Neural crest cell (in vitro differentiated cells): Measurements from ENCODE around the gene ARHGEF6. TPM values are rescaled to one million over a fixed set of nuclear protein-coding genes. Genes with fewer than 3 reads are reported as not detected.

Source experiments
- DNase-seq: peaks from one replicate; pipeline ENCODE4 v3.0.0; 2021; ENCODE audit warnings: low read depth, mixed read lengths, low spot score
- H3K27ac Mint-ChIP-seq: one replicate; pipeline ENCODE4 v1.8.0; 2021; ENCODE audit warnings: mild to moderate bottlenecking, mixed read lengths; ENCODE audit not compliant: unreplicated experiment
- H3K27me3 Mint-ChIP-seq: 2 replicates; pipeline ENCODE4 v1.8.0; 2021; ENCODE audit warnings: low read depth, mild to moderate bottlenecking, mixed read lengths
- H3K36me3 Mint-ChIP-seq: 2 replicates; pipeline ENCODE4 v1.8.0; 2021; ENCODE audit warnings: low read depth, mild to moderate bottlenecking, mixed read lengths
- H3K4me1 Mint-ChIP-seq: 2 replicates; pipeline ENCODE4 v1.8.0; 2021; ENCODE audit warnings: mixed read lengths
- H3K4me3 Mint-ChIP-seq: one replicate; pipeline ENCODE4 v1.8.0; 2021; ENCODE audit warnings: mild to moderate bottlenecking, mixed read lengths
- H3K9me3 Mint-ChIP-seq: 2 replicates; pipeline ENCODE4 v1.8.0; 2021; ENCODE audit warnings: mixed read lengths
- total RNA-seq: library from RNA; stranded (reverse); gene quantifications from 2 replicates; pipeline ENCODE4 v1.2.1, GENCODE V29; 2021
- TF ChIP-seq, protein P1 (sequence below): fragments of 200-600 bp; sonication (generic); conservative IDR thresholded peaks from 2 replicates; pipeline ENCODE4 v1.5.0; 2021; ENCODE audit warnings: antibody characterized with exemption, mild to moderate bottlenecking

Gene ARHGEF6
- total RNA-seq, 1 donor from 2014 or later: 2.7 TPM

DNA sequence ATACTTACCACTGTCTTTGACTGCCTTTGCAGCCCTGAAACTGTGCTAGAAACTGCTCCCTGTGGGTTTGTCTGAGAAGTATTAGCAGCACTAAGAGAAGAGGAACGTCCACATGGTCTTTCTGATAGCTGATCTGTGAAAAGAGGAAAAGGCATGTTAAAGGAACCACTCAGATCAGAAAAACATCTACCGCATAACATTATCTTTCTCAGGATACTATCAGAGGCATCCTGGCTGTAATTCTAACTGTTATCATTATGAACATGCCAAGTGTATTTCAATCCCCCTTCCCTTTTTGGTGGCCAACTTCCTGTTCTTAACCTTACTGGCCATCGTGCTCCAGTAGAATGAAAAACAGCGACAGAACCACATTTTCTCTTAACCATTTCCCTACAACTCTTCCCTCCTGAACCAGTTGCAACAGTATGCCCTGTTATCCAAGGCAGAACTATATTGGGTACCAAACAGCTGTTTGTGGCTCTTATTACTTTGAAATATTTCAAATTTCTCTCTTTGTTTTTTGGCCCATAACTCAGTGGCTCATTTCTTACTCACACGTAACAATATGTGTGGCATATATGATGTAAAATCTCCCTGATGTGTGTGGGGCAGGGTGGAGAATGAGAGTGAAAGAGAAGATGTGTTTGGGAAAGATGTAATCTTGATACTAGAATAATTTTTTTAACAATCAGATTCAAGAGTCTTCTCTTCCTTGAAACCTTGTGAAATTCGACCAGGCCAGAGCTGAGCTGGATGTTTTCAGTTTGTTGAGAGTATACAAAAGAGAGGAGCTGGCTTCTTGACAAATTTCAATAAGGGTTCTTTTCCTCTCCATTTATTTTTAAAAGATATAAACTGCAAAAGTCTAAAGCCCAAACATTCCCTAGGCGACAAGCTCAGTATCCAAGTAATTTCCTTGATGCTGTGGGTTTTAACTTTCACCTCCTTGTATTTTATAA lies 35.2 kb downstream of the ARHGEF6 start:
- Mint-ChIP-seq H3K4me3 (no peak overlapping the region), H3K4me1 (peaks cover 2% of the 10 kb centered on the region), H3K27me3 (no peaks in the 10 kb centered on the region), H3K27ac (no peak overlapping the region), H3K36me3 (no peaks in the 10 kb centered on the region), H3K9me3 (no peaks in the 10 kb centered on the region)
- no peak for DNase-seq
- TF ChIP-seq, protein P1, sequence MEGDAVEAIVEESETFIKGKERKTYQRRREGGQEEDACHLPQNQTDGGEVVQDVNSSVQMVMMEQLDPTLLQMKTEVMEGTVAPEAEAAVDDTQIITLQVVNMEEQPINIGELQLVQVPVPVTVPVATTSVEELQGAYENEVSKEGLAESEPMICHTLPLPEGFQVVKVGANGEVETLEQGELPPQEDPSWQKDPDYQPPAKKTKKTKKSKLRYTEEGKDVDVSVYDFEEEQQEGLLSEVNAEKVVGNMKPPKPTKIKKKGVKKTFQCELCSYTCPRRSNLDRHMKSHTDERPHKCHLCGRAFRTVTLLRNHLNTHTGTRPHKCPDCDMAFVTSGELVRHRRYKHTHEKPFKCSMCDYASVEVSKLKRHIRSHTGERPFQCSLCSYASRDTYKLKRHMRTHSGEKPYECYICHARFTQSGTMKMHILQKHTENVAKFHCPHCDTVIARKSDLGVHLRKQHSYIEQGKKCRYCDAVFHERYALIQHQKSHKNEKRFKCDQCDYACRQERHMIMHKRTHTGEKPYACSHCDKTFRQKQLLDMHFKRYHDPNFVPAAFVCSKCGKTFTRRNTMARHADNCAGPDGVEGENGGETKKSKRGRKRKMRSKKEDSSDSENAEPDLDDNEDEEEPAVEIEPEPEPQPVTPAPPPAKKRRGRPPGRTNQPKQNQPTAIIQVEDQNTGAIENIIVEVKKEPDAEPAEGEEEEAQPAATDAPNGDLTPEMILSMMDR: no peak

DNA sequence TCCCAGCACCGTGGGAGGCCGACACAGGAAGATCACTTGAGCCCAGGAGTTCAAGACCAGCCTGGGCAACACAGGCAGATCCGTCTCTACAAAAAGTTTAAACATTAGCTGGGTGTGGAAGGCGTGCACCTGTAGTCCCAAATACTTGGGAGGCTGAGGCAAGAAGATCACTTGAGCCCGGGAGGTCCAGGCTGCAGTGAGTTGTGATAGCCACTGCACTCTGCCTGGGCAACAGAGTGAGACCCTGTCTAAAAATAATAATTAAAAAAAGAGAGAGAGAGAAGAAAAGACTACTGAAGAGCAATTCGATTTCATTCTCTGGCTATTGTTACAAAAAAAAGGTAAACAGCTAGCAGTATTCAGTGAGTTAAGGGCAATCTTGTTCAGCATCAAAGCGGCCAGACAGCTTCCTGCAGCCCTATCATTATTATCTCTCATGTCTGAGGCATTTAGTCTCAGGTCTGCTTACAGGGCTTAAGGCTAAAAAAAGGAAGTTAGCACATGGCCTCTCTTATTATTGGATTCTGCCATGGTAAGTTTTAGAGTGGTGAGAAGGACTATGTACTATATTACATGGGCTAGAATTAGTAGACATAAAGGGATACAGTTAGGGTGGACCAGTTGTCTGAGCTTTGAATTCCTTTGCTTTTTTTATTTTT lies 37.9 kb downstream of the ARHGEF6 start:
- Mint-ChIP-seq H3K9me3 (peaks cover 3% of the 10 kb centered on the region), H3K27me3 (no peaks in the 10 kb centered on the region), H3K36me3 (no peaks in the 10 kb centered on the region), H3K4me3 (no peak overlapping the region), H3K4me1 (no peaks in the 10 kb centered on the region), H3K27ac (no peak overlapping the region)
- no peak for DNase-seq
- TF ChIP-seq, protein P1: no peak

DNA sequence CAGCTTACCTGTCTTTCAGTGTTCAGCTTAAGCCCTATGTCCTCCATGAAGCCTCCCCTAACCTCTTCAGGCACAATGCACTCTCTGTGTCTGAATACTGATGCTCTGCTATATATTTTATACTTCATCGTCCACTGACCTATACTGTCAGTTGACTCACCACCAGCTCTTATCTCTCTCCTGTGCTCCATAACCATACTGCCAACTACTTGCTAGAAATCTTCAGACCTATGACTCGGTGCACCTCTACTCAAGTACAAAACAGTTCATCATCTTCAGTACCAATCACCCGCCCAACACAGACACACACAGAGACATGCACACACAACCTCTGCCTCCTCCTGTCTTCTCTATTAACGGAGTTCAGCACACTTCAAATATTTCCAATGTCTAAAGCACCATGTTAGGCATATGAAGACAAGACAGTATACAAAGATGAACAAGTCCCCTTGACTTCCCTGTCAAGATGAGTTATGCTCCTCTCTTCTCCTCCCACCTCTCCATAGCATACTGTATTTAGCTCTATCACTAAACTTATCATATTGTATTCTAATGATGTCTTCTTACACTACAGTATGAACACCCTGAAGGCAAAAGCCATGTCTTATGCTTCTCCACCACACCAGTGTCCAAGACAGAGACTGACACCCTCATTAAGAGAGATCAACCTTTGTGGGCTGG lies 42.5 kb downstream of the ARHGEF6 start:
- H3K9me3 Mint-ChIP-seq: peaks cover 3% of the 10 kb centered on the region
- no peak overlapping the region for H3K4me3 Mint-ChIP-seq
- H3K27me3 Mint-ChIP-seq: no peaks in the 10 kb centered on the region
- TF ChIP-seq, protein P1: no peak
- H3K4me1 Mint-ChIP-seq: peaks cover 15% of the 10 kb centered on the region
- no peak overlapping the region for H3K27ac Mint-ChIP-seq
- no peak for DNase-seq
- no peaks in the 10 kb centered on the region for H3K36me3 Mint-ChIP-seq

DNA sequence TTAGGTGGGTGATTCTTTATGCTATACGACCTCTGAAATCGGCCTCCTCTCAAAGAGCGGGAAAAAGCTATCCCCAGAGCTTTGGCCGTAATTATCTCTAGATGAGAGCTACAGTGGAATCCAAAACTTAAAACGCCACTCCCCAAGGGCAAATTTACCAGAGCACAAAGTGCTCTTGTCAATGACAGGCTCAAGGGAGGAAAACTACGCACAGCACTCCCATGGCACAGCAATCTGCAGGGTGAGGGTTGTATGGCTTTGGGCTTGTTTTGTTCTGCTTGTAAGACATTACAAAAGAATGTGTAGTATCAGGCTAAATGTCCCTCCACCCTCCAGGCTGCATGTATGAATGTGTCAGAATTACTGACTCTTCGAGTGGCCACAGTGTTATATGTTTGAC lies 44.0 kb downstream of the ARHGEF6 start:
- no peak for DNase-seq
- Mint-ChIP-seq H3K4me3 (no peak overlapping the region), H3K4me1 (peaks cover 15% of the 10 kb centered on the region), H3K27ac (no peak overlapping the region), H3K27me3 (no peaks in the 10 kb centered on the region), H3K9me3 (peaks cover 3% of the 10 kb centered on the region), H3K36me3 (no peaks in the 10 kb centered on the region)
- TF ChIP-seq, protein P1: no peak

DNA sequence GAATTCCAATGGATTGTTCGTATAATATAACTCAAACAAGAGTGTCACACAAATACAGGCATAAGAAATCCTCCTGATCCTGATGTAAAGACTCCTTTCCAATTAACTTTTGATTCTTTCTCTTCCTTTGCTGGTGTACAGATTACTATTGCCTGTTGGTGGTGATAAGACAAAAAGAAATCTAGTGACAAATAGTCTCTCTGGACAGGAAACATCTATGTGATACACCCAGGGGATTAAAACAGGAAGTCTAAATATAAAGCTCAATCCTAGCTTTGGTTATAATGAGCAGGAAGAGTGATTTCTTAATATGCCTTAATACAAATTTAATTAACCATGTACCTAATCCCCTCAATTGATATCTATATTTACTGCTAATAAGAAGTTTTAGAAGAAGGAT lies 45.1 kb downstream of the ARHGEF6 start:
- no peak for DNase-seq
- Mint-ChIP-seq H3K27ac (no peak overlapping the region), H3K9me3 (peaks cover 3% of the 10 kb centered on the region), H3K4me3 (no peak overlapping the region), H3K4me1 (peaks cover 15% of the 10 kb centered on the region), H3K27me3 (no peaks in the 10 kb centered on the region), H3K36me3 (peaks cover 3% of the 10 kb centered on the region)
- TF ChIP-seq, protein P1: no peak
